GM10266 (cell line): ENCODE results near the gene TMEM200C.
"Not testable (repeated sequence)": the region's sequence is repeated elsewhere in the genome, so short reads cannot be mapped to it uniquely, and the experiment has no call there.

Experiments
- DNase-seq: peaks from one replicate; pipeline ENCODE4 v3.0.0; 2012; ENCODE audit errors: extremely low spot score
- CTCF ChIP-seq: IDR thresholded peaks from 2 replicates; pipeline ENCODE4 v1.5.1; 2012; ENCODE audit warnings: mild to moderate bottlenecking, low read depth; ENCODE audit not compliant: control insufficient read depth, insufficient read depth; ENCODE audit errors: missing control alignments

Gene TMEM200C

GRCh38 chr18:5879479-5879882 lies 15.8 kb downstream of the TMEM200C start:
- TF ChIP-seq CTCF: peak; percentile 85

GRCh38 chr18:5876891-5877290 lies 18.4 kb downstream of the TMEM200C start:
- TF ChIP-seq CTCF: no peak
- DNase-seq: no peak

More at GRCh38 chr18:5879479-5879882, 15.8 kb downstream of the TMEM200C start:
- DNase-seq: no peak

GRCh38 chr18:5874336-5874735 lies 21.0 kb downstream of the TMEM200C start:
- DNase-seq: no peak
- no peak for TF ChIP-seq CTCF

GRCh38 chr18:5872886-5873285 lies 22.4 kb downstream of the TMEM200C start:
- DNase-seq: no peak
- no peak for TF ChIP-seq CTCF

GRCh38 chr18:5871426-5871825 lies 23.9 kb downstream of the TMEM200C start:
- TF ChIP-seq CTCF: no peak
- DNase-seq: no peak

GRCh38 chr18:5868218-5868854 lies 27.0 kb downstream of the TMEM200C start:
- TF ChIP-seq CTCF: peak; percentile 71
- DNase-seq: peak; percentile 63

GRCh38 chr18:5865521-5865920 lies 29.8 kb downstream of the TMEM200C start:
- DNase-seq: no peak
- TF ChIP-seq CTCF: no peak

GRCh38 chr18:5862127-5862526 lies 33.2 kb downstream of the TMEM200C start:
- not testable (repeated sequence) for DNase-seq
